MG63 (cell line): Measurements from ENCODE around the gene GCSAM. TPM values are rescaled to one million over a fixed set of nuclear protein-coding genes. Genes with fewer than 3 reads are reported as not detected.

Source experiments
- DNase-seq: peaks from one replicate; pipeline ENCODE4 v3.0.0-alpha.2; 2020
- H3K27me3 ChIP-seq: fragments of 250-450 bp; sonication (Bioruptor Pico); 2 replicates; pipeline ENCODE4 v1.5.1; 2020; ENCODE audit warnings: mild to moderate bottlenecking, moderate library complexity
- H3K36me3 ChIP-seq: fragments of 250-450 bp; sonication (Bioruptor Pico); 2 replicates; pipeline ENCODE4 v1.5.1; 2020; ENCODE audit warnings: mild to moderate bottlenecking, moderate library complexity
- H3K4me3 ChIP-seq: fragments of 250-450 bp; sonication (Bioruptor Pico); 2 replicates; pipeline ENCODE4 v1.5.1; 2020; ENCODE audit warnings: mild to moderate bottlenecking, moderate library complexity
- H3K9me3 ChIP-seq: fragments of 250-450 bp; sonication (Bioruptor Pico); 2 replicates; pipeline ENCODE4 v1.5.1; 2020; ENCODE audit warnings: mild to moderate bottlenecking, moderate library complexity
- total RNA-seq: library from RNA; depleted of rRNA; stranded (reverse); fragments of >200 nt; shearing (Covaris generic); gene quantifications from 2 replicates; pipeline ENCODE4 v1.2.3, GENCODE V29; 2014; ENCODE audit warnings: low replicate concordance

GCSAM gene
- total RNA-seq, 1 experiment from 2014 or later = not detected

GRCh38 chr3:112133626-112134334 is 732 bp upstream of the GCSAM start:
- Histone ChIP-seq H3K36me3 (no peaks in the 10 kb centered on the region), H3K4me3 (no peak overlapping the region), H3K27me3 (peaks cover 4% of the 10 kb centered on the region), H3K9me3 (no peaks in the 10 kb centered on the region)
- DNase-seq = no peak

- H3K27me3 ChIP-seq = no peaks in the 10 kb centered on the region; the same call in 1 of the 2 replicates
- no peak for DNase-seq
- H3K9me3 ChIP-seq = no peaks in the 10 kb centered on the region
- H3K4me3 ChIP-seq = no peak overlapping the region
- H3K36me3 ChIP-seq = no peaks in the 10 kb centered on the region
Observed at GRCh38 chr3:112132554-112132953, 494 bp downstream of the GCSAM start.

- H3K27me3 ChIP-seq = no peaks in the 10 kb centered on the region; the same call in 1 of the 2 replicates
- H3K9me3 ChIP-seq = no peaks in the 10 kb centered on the region
- DNase-seq = no peak
- no peak overlapping the region for H3K4me3 ChIP-seq
- H3K36me3 ChIP-seq = no peaks in the 10 kb centered on the region
Observed at GRCh38 chr3:112132088-112132487, 960 bp downstream of the GCSAM start.

- Histone ChIP-seq H3K4me3 (no peak overlapping the region), H3K36me3 (no peaks in the 10 kb centered on the region), H3K9me3 (no peaks in the 10 kb centered on the region), H3K27me3 (no peaks in the 10 kb centered on the region; the same call in 1 of the 2 replicates)
- no peak for DNase-seq
Observed at GRCh38 chr3:112131111-112131510, 1.9 kb downstream of the GCSAM start.

- Histone ChIP-seq H3K27me3 (no peaks in the 10 kb centered on the region; the same call in 1 of the 2 replicates), H3K4me3 (no peak overlapping the region), H3K9me3 (no peaks in the 10 kb centered on the region), H3K36me3 (no peaks in the 10 kb centered on the region)
- DNase-seq = no peak
Observed at GRCh38 chr3:112130638-112130993, 2.4 kb downstream of the GCSAM start.

DNA sequence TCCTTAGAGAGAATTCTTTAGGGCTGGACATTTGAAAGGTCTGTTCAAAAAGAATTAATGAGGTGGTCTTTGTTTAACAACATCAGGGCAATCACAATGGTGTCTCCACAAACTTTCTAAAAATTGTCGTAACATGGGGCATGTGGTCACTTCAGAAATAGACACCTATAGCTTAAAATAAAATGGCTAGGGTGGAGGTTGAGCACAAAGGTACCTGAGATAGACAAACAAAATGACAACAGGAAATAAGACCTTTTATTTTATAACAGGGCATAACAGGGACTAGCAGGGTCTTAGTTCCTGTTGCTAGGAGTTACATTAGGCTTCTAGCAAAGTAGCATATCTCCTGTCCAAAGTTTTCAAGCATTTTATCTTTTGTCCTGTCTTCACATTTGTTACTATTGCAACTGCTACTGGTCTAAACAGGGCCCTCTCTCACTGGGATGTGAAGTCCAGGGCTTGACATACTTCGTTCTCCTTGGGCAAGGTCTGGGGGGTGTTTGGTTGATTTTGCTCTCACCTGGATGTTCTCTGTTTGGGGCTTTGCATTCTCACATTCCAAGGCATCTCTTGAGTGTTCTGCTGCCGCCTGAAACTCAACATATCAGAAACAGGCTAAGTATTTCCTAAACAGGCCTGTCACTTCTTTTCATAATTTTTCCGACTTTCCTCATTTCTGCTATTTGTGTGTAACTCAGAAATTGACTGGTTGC is 3.0 kb downstream of the GCSAM start:
- no peak for DNase-seq
- Histone ChIP-seq H3K36me3 (no peaks in the 10 kb centered on the region), H3K27me3 (no peaks in the 10 kb centered on the region)

GRCh38 chr3:112128843-112129727 is 4.0 kb downstream of the GCSAM start:
- Histone ChIP-seq H3K9me3 (no peaks in the 10 kb centered on the region), H3K27me3 (no peaks in the 10 kb centered on the region), H3K4me3 (no peak overlapping the region), H3K36me3 (no peaks in the 10 kb centered on the region)
- DNase-seq = no peak

More for the DNA sequence above, 3.0 kb downstream of the GCSAM start:
- H3K9me3 ChIP-seq = no peaks in the 10 kb centered on the region
- no peak overlapping the region for H3K4me3 ChIP-seq

GRCh38 chr3:112127522-112128494 is 5.2 kb downstream of the GCSAM start:
- no peak for DNase-seq
- Histone ChIP-seq H3K27me3 (no peaks in the 10 kb centered on the region), H3K4me3 (no peak overlapping the region), H3K9me3 (no peaks in the 10 kb centered on the region), H3K36me3 (no peaks in the 10 kb centered on the region)

- no peaks in the 10 kb centered on the region for H3K9me3 ChIP-seq
- H3K27me3 ChIP-seq = no peaks in the 10 kb centered on the region
- no peaks in the 10 kb centered on the region for H3K36me3 ChIP-seq
- no peak overlapping the region for H3K4me3 ChIP-seq
- no peak for DNase-seq
Observed at GRCh38 chr3:112126511-112126911, 6.5 kb downstream of the GCSAM start.

GRCh38 chr3:112124907-112125607 is 8.0 kb downstream of the GCSAM start:
- Histone ChIP-seq H3K4me3 (no peak overlapping the region), H3K36me3 (no peaks in the 10 kb centered on the region), H3K27me3 (no peaks in the 10 kb centered on the region), H3K9me3 (no peaks in the 10 kb centered on the region)
- DNase-seq = no peak

GRCh38 chr3:112123548-112123947 is 9.5 kb downstream of the GCSAM start:
- Histone ChIP-seq H3K9me3 (no peaks in the 10 kb centered on the region), H3K36me3 (no peaks in the 10 kb centered on the region), H3K27me3 (no peaks in the 10 kb centered on the region), H3K4me3 (no peak overlapping the region)
- no peak for DNase-seq

- Histone ChIP-seq H3K9me3 (no peaks in the 10 kb centered on the region), H3K4me3 (no peak overlapping the region), H3K36me3 (no peaks in the 10 kb centered on the region), H3K27me3 (no peaks in the 10 kb centered on the region)
- no peak for DNase-seq
Observed at GRCh38 chr3:112122870-112123269, 10.2 kb downstream of the GCSAM start.

GRCh38 chr3:112121577-112122547 is 11.2 kb downstream of the GCSAM start:
- Histone ChIP-seq H3K9me3 (no peaks in the 10 kb centered on the region), H3K36me3 (no peaks in the 10 kb centered on the region), H3K27me3 (no peaks in the 10 kb centered on the region), H3K4me3 (no peak overlapping the region)
- no peak for DNase-seq

DNA sequence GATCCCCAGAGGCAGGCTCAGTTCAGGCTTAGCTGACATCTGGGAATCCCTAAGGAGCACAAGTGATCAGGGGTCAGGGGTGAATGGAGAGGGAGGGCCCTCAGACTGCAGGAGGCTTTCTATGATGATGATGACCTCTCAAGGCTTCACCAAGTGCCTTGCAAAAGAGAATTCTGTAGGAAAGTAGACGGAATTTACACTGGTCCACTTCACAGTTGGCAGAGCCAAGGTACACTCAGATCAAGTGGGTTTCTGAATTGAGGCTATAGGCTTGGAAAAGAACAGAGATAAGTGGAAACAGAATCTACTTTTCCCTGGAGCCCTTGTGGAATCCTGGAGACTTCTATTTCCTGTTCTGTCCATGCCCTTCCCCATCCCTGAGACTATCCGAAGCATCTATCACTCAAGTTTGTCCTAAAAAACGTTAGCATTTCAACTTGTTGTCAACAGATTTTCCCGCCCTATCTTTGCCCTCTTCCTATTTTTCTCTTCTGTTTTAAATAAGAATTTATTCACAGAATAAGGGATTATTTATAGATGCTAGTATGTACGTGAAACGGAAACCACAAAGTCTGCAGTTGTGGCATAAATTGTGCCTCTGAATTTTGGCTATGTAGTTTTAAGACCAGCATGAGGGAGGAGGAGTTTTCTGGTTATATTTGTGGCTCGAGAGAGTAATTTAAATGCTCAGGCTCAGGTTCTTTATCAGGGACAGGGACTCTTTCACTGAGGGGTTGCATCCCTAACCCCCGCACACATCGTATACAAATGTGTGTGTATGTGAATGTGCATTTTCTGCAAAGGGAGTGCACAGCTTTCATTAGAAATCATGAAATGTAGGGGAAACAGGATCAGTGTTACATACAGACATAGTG is 12.8 kb downstream of the GCSAM start:
- no peaks in the 10 kb centered on the region for H3K36me3 ChIP-seq
- H3K27me3 ChIP-seq = no peaks in the 10 kb centered on the region
- H3K4me3 ChIP-seq = no peak overlapping the region
- DNase-seq = no peak
- no peaks in the 10 kb centered on the region for H3K9me3 ChIP-seq
